Measurements from ENCODE around the gene A3GALT2. TPM values are rescaled to one million over a fixed set of nuclear protein-coding genes. Genes with fewer than 3 reads are reported as not detected.
A peak's percentile ranks its signal among the peaks of the same experiment; 100 is the strongest.

Gene A3GALT2
- total and polyA plus RNA-seq, 12 donors, result 0.25 TPM; not detected in 11

GRCh38 chr1:33368431-33368830 lies 47.5 kb upstream of the A3GALT2 start:
- H3K27ac ChIP-seq, result peak overlapping the region in 2 of 10 donors; percentile 26 to 27

GRCh38 chr1:33367485-33368405 lies 46.8 kb upstream of the A3GALT2 start:
- Histone ChIP-seq H3K4me1 (peaks cover 35 to 73% (median 54%) of the 10 kb centered on the region in 9 donors), H3K27me3 (no peaks in the 10 kb centered on the region), H3K4me3 (no peak overlapping the region), H3K27ac (peak overlapping the region in 9 of 10 donors; percentile 48 to 88 (median 80)), H3K9me3 (no peaks in the 10 kb centered on the region), H3K36me3 (peaks cover 0 to 39% (median 0%) of the 10 kb centered on the region in 9 donors)
- peak; percentile 96 to 99 (median 97) for TF ChIP-seq CTCF (IDR thresholded peaks at IDR 0.05)
- 32 to 35% methylated on average over 23 of the region's 23 CpGs for WGBS, 2 donors
- DNase-seq (peak; percentile 88 to 90), ATAC-seq (peak; percentile 65 to 81 (median 74))
- intact Hi-C loops (cut with DNase I), result loop anchor here (1.0 to 10.0 kb wide), 22 partner anchors 35 to 273 kb away; partner anchors contain the start of gene ZSCAN20 (in 2 of the 10)

More at GRCh38 chr1:33368431-33368830, 47.5 kb upstream of the A3GALT2 start:
- intact Hi-C loops (cut with DNase I), result loop anchor here in 9 of 10 donors (5.0 to 10.0 kb wide), 15 partner anchors 36 to 271 kb away; partner anchors contain the start of gene ZSCAN20 (in 2 of the 9)
- H3K9me3 ChIP-seq, result no peaks in the 10 kb centered on the region
- no peak for TF ChIP-seq CTCF (IDR thresholded peaks at IDR 0.05)
- H3K4me3 ChIP-seq, result no peak overlapping the region
- H3K4me1 ChIP-seq, result peaks cover 28 to 66% (median 47%) of the 10 kb centered on the region in 9 donors
- no peak for DNase-seq
- H3K36me3 ChIP-seq, result peaks cover 0 to 42% (median 0%) of the 10 kb centered on the region in 9 donors
- peak in 1 of 8 donors; percentile 2 for ATAC-seq
- WGBS, 2 donors, result 86 to 91% methylated on average over 15 of the region's 15 CpGs
- no peaks in the 10 kb centered on the region for H3K27me3 ChIP-seq

GRCh38 chr1:33366762-33367484 lies 46.0 kb upstream of the A3GALT2 start:
- intact Hi-C loops (cut with DNase I), result loop anchor here (1.0 to 10.0 kb wide), 22 partner anchors 35 to 272 kb away; partner anchors contain the start of gene ZSCAN20 (in 2 of the 10)
- DNase-seq, result peak in 1 of 2 donors; percentile 40

More at GRCh38 chr1:33366762-33367484, 46.0 kb upstream of the A3GALT2 start:
- Histone ChIP-seq H3K36me3 (peaks cover 0 to 30% (median 0%) of the 10 kb centered on the region in 9 donors), H3K27ac (peak overlapping the region; percentile 70 to 88 (median 80)), H3K4me1 (peaks cover 43 to 82% (median 62%) of the 10 kb centered on the region in 9 donors), H3K4me3 (no peak overlapping the region), H3K9me3 (no peaks in the 10 kb centered on the region), H3K27me3 (no peaks in the 10 kb centered on the region)
- peak in 7 of 8 donors; percentile 3 to 31 (median 15) for ATAC-seq
- no peak for TF ChIP-seq CTCF (IDR thresholded peaks at IDR 0.05)
- 62 to 63% methylated on average over 14 of the region's 14 CpGs for WGBS, 2 donors
